Endothelial cell (in vitro differentiated cells): ENCODE results near the gene PRKG1. TPM values are rescaled to one million over a fixed set of nuclear protein-coding genes. Genes with fewer than 3 reads are reported as not detected.
A peak's percentile ranks its signal among the peaks of the same experiment; 100 is the strongest.

Experiments used
- DNase-seq: peaks from one replicate; pipeline ENCODE4 v3.0.0; 2021; ENCODE audit warnings: low spot score
- H3K27ac Mint-ChIP-seq: one replicate; pipeline ENCODE4 v1.8.0; 2021; ENCODE audit warnings: mixed read lengths, inconsistent platforms; ENCODE audit not compliant: unreplicated experiment
- H3K27me3 Mint-ChIP-seq: one replicate; pipeline ENCODE4 v1.8.0; 2021; ENCODE audit warnings: mild to moderate bottlenecking, moderate library complexity, mixed read lengths, inconsistent platforms; ENCODE audit not compliant: unreplicated experiment
- H3K36me3 Mint-ChIP-seq: one replicate; pipeline ENCODE4 v1.8.0; 2021; ENCODE audit warnings: mild to moderate bottlenecking, low read depth, mixed read lengths, inconsistent platforms; ENCODE audit not compliant: unreplicated experiment
- H3K4me1 Mint-ChIP-seq: one replicate; pipeline ENCODE4 v1.8.0; 2021; ENCODE audit warnings: mild to moderate bottlenecking, mixed read lengths, inconsistent platforms; ENCODE audit not compliant: unreplicated experiment
- H3K4me3 Mint-ChIP-seq: one replicate; pipeline ENCODE4 v1.8.0; 2021; ENCODE audit warnings: mild to moderate bottlenecking, mixed read lengths, inconsistent platforms; ENCODE audit not compliant: unreplicated experiment
- H3K9me3 Mint-ChIP-seq: one replicate; pipeline ENCODE4 v1.8.0; 2021; ENCODE audit warnings: mixed read lengths, inconsistent platforms; ENCODE audit not compliant: unreplicated experiment
- total RNA-seq: library from RNA; stranded (reverse); fragmentation: NEBNext Ultra II Directional; extraction: Animal tissue kit (Norgen Biotek cat#: 25700); gene quantifications from one replicate; pipeline ENCODE4 v1.2.1, GENCODE V29; 2021; ENCODE audit not compliant: unreplicated experiment
- TF ChIP-seq, protein P1 (sequence below): fragments of 200-600 bp; sonication (generic); IDR thresholded peaks from one replicate; pipeline ENCODE4 v1.5.0; 2021; ENCODE audit warnings: antibody characterized with exemption; ENCODE audit not compliant: unreplicated experiment

PRKG1 gene
- total RNA-seq, 1 donor from 2014 or later, result 10.7 TPM

DNA sequence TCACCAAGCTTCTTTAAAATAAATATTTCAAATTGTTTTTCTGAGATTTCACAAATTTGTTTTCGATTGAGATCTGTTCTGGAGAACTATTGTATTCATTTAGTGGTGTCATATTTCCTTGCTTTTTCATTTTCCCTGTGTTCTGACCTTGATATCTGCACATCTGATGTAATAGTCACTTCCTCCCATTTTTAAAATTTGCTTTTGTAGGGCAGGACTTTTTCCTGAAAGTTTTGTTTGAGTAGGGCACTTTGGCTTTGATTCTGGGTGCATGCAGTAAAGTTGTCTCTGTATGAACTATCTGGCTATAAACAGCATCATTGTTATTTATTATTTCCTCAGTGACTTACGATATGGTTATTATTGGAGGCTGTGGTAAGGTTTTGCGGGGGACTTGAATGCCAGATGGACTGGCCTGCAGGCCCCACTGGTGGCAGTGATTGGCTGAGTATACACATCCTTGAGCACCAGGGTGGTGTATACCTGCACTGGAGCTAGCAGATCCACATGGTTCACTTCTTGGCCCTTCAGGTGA lies 541.5 kb downstream of the PRKG1 start:
- TF ChIP-seq, protein P1, sequence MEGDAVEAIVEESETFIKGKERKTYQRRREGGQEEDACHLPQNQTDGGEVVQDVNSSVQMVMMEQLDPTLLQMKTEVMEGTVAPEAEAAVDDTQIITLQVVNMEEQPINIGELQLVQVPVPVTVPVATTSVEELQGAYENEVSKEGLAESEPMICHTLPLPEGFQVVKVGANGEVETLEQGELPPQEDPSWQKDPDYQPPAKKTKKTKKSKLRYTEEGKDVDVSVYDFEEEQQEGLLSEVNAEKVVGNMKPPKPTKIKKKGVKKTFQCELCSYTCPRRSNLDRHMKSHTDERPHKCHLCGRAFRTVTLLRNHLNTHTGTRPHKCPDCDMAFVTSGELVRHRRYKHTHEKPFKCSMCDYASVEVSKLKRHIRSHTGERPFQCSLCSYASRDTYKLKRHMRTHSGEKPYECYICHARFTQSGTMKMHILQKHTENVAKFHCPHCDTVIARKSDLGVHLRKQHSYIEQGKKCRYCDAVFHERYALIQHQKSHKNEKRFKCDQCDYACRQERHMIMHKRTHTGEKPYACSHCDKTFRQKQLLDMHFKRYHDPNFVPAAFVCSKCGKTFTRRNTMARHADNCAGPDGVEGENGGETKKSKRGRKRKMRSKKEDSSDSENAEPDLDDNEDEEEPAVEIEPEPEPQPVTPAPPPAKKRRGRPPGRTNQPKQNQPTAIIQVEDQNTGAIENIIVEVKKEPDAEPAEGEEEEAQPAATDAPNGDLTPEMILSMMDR, result no peak
- Mint-ChIP-seq H3K9me3 (no peaks in the 10 kb centered on the region), H3K27ac (no peak overlapping the region), H3K36me3 (no peaks in the 10 kb centered on the region), H3K27me3 (no peaks in the 10 kb centered on the region), H3K4me3 (no peak overlapping the region), H3K4me1 (peaks cover 4% of the 10 kb centered on the region)
- no peak for DNase-seq

DNA sequence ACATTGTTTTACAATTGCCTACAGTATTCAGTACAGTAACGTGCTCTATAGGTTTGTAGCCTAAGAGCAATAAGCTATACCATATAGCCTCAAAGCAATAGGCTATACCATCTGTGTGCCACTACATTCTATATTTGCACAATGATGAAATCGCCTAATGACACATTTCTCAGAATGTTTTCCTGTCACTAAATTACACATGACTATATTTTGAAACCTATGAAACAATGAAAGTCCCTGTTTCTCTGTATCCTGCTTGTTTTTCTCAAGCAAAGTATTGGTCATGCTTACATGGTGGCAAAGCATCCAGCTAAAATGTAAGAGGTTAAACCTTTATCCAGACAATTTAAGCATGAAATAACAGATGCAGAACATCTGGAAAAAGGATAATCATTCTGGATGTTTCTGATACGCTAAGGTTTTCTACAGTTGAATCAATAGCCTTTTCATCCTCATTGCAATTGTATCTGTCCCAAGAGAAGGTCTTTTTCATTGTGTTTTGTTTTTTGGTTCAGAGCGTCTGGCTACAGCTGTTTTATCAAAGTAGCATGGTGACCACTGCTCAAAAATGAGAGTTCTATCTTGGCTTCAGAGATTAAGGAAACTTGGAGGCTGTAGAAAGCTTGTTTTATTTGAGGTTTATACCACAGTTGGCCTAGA lies 543.4 kb downstream of the PRKG1 start:
- Mint-ChIP-seq H3K4me1 (peaks cover 4% of the 10 kb centered on the region), H3K9me3 (no peaks in the 10 kb centered on the region), H3K4me3 (no peak overlapping the region), H3K27me3 (no peaks in the 10 kb centered on the region), H3K27ac (no peak overlapping the region), H3K36me3 (no peaks in the 10 kb centered on the region)
- TF ChIP-seq, protein P1, result no peak
- no peak for DNase-seq

- Mint-ChIP-seq H3K27ac (no peak overlapping the region), H3K9me3 (no peaks in the 10 kb centered on the region), H3K4me3 (no peak overlapping the region), H3K27me3 (no peaks in the 10 kb centered on the region), H3K4me1 (peaks cover 15% of the 10 kb centered on the region), H3K36me3 (no peaks in the 10 kb centered on the region)
- DNase-seq, result no peak
- TF ChIP-seq, protein P1, result no peak
These were observed 545.1 kb downstream of the PRKG1 start for GRCh38 chr10:51619365-51619764.

- no peak overlapping the region for H3K27ac Mint-ChIP-seq
- no peak overlapping the region for H3K4me3 Mint-ChIP-seq
- H3K36me3 Mint-ChIP-seq, result no peaks in the 10 kb centered on the region
- no peak for DNase-seq
- peaks cover 20% of the 10 kb centered on the region for H3K4me1 Mint-ChIP-seq
- no peaks in the 10 kb centered on the region for H3K9me3 Mint-ChIP-seq
- TF ChIP-seq, protein P1, result no peak
- no peaks in the 10 kb centered on the region for H3K27me3 Mint-ChIP-seq
These were observed 545.8 kb downstream of the PRKG1 start for GRCh38 chr10:51620131-51620530.

DNA sequence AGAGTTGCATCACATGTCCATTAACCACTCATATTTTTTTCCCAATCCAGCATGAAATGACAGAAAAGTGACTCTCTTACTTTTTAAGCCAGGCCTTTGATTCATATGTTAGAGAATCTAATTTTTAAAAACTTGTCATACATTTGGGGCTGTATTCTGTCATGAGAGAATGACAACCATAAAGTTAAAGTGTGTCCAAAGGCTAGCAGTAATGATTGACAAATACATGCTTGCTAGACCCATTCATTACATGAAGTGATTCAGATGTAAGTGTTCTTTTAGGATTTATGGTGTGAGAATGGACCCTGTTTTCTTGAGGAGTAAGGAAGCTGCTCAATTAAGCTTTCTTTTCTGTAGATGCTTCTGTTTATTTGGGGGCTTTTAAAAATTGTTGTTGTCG lies 549.7 kb downstream of the PRKG1 start:
- Mint-ChIP-seq H3K27me3 (no peaks in the 10 kb centered on the region), H3K4me1 (peaks cover 15% of the 10 kb centered on the region), H3K36me3 (no peaks in the 10 kb centered on the region), H3K27ac (peak overlapping the region; percentile 40), H3K9me3 (no peaks in the 10 kb centered on the region), H3K4me3 (no peak overlapping the region)
- no peak for DNase-seq
- TF ChIP-seq, protein P1, result no peak
